ENCODE data around the gene HOXC12. TPM values are rescaled to one million over a fixed set of nuclear protein-coding genes. Genes with fewer than 3 reads are reported as not detected.

The HOXC12 gene
- total RNA-seq, 1 donor from 2014 or later: not detected

- Mint-ChIP-seq H3K27me3 (ENCODE audit: low read depth, unreplicated experiment) (peaks cover 89% of the 10 kb centered on the region), H3K4me3 (ENCODE audit: unreplicated experiment) (no peak overlapping the region), H3K9me3 (ENCODE audit: unreplicated experiment) (peaks cover 14% of the 10 kb centered on the region), H3K36me3 (ENCODE audit: low read depth, unreplicated experiment) (no peaks in the 10 kb centered on the region), H3K4me1 (ENCODE audit: low read depth, unreplicated experiment) (no peaks in the 10 kb centered on the region), H3K27ac (ENCODE audit: unreplicated experiment) (no peak overlapping the region)
- Histone ChIP-seq H3K9ac (ENCODE audit: low read length) (no peak overlapping the region), H4K20me1 (ENCODE audit: insufficient read depth, low read length) (no peaks in the 10 kb centered on the region), H3K9me3 (ENCODE audit: insufficient read depth, low read depth, low read length) (no peaks in the 10 kb centered on the region), H3K36me3 (ENCODE audit: insufficient read depth, low read length) (no peaks in the 10 kb centered on the region), H3K79me2 (ENCODE audit: insufficient read depth, low read length) (no peaks in the 10 kb centered on the region), H3K27me3 (ENCODE audit: insufficient read depth, low read length) (peaks cover 88% of the 10 kb centered on the region), H2AFZ (ENCODE audit: low read depth, low read length) (no peak overlapping the region), H3K27ac (ENCODE audit: low read depth, low read length) (no peak overlapping the region), H3K4me1 (ENCODE audit: insufficient read depth, low read length) (no peaks in the 10 kb centered on the region), H3K4me2 (ENCODE audit: low read length) (no peak overlapping the region), H3K4me3 (ENCODE audit: insufficient read depth, low read depth, low read length) (no peak overlapping the region)
- TF ChIP-seq EZH2 (IDR thresholded peaks at IDR 0.05; ENCODE audit: insufficient read depth, low read length) (no peak), CTCF (IDR thresholded peaks at IDR 0.05; ENCODE audit: insufficient read depth, low read depth, low read length) (no peak)
- FAIRE-seq (no peak), DNase-seq (ENCODE audit: low read depth) (no peak)
Observed at GRCh38 chr12:53941187-53941586, 13.5 kb upstream of the HOXC12 start.

GRCh38 chr12:53941750-53942149, 13.0 kb upstream of the HOXC12 start:
- Histone ChIP-seq H3K36me3 (ENCODE audit: insufficient read depth, low read length) (no peaks in the 10 kb centered on the region), H3K9ac (ENCODE audit: low read length) (no peak overlapping the region), H2AFZ (ENCODE audit: low read depth, low read length) (no peak overlapping the region), H3K27me3 (ENCODE audit: insufficient read depth, low read length) (peaks cover 88% of the 10 kb centered on the region), H3K79me2 (ENCODE audit: insufficient read depth, low read length) (no peaks in the 10 kb centered on the region), H3K4me2 (ENCODE audit: low read length) (no peak overlapping the region), H4K20me1 (ENCODE audit: insufficient read depth, low read length) (no peaks in the 10 kb centered on the region), H3K27ac (ENCODE audit: low read depth, low read length) (no peak overlapping the region), H3K4me1 (ENCODE audit: insufficient read depth, low read length) (no peaks in the 10 kb centered on the region), H3K4me3 (ENCODE audit: insufficient read depth, low read depth, low read length) (no peak overlapping the region), H3K9me3 (ENCODE audit: insufficient read depth, low read depth, low read length) (no peaks in the 10 kb centered on the region)
- Mint-ChIP-seq H3K4me3 (ENCODE audit: unreplicated experiment) (no peak overlapping the region), H3K27ac (ENCODE audit: unreplicated experiment) (no peak overlapping the region), H3K36me3 (ENCODE audit: low read depth, unreplicated experiment) (no peaks in the 10 kb centered on the region), H3K9me3 (ENCODE audit: unreplicated experiment) (peaks cover 14% of the 10 kb centered on the region), H3K27me3 (ENCODE audit: low read depth, unreplicated experiment) (peaks cover 89% of the 10 kb centered on the region), H3K4me1 (ENCODE audit: low read depth, unreplicated experiment) (no peaks in the 10 kb centered on the region)
- DNase-seq (ENCODE audit: low read depth): no peak
- no peak for FAIRE-seq
- TF ChIP-seq EZH2 (IDR thresholded peaks at IDR 0.05; ENCODE audit: insufficient read depth, low read length) (no peak), CTCF (IDR thresholded peaks at IDR 0.05; ENCODE audit: insufficient read depth, low read depth, low read length) (no peak)

- no peaks in the 10 kb centered on the region for H3K36me3 ChIP-seq (ENCODE audit: insufficient read depth, low read length)
- H3K79me2 ChIP-seq (ENCODE audit: insufficient read depth, low read length): no peaks in the 10 kb centered on the region
- peaks cover 86% of the 10 kb centered on the region for H3K27me3 ChIP-seq (ENCODE audit: insufficient read depth, low read length)
- no peaks in the 10 kb centered on the region for H3K4me1 Mint-ChIP-seq (ENCODE audit: low read depth, unreplicated experiment)
- no peak overlapping the region for H3K27ac ChIP-seq (ENCODE audit: low read depth, low read length)
- H3K4me3 Mint-ChIP-seq (ENCODE audit: unreplicated experiment): no peak overlapping the region
- TF ChIP-seq EZH2 (IDR thresholded peaks at IDR 0.05; ENCODE audit: insufficient read depth, low read length) (no peak), CTCF (IDR thresholded peaks at IDR 0.05; ENCODE audit: insufficient read depth, low read depth, low read length) (no peak)
- no peak overlapping the region for H3K27ac Mint-ChIP-seq (ENCODE audit: unreplicated experiment)
- FAIRE-seq (no peak), DNase-seq (ENCODE audit: low read depth) (no peak)
- peaks cover 8% of the 10 kb centered on the region for H3K9me3 Mint-ChIP-seq (ENCODE audit: unreplicated experiment)
- no peaks in the 10 kb centered on the region for H3K4me1 ChIP-seq (ENCODE audit: insufficient read depth, low read length)
- H3K9me3 ChIP-seq (ENCODE audit: insufficient read depth, low read depth, low read length): no peaks in the 10 kb centered on the region
- H2AFZ ChIP-seq (ENCODE audit: low read depth, low read length): no peak overlapping the region
- H3K27me3 Mint-ChIP-seq (ENCODE audit: low read depth, unreplicated experiment): peaks cover 90% of the 10 kb centered on the region
- no peak overlapping the region for H3K4me3 ChIP-seq (ENCODE audit: insufficient read depth, low read depth, low read length)
- H3K36me3 Mint-ChIP-seq (ENCODE audit: low read depth, unreplicated experiment): no peaks in the 10 kb centered on the region
- H4K20me1 ChIP-seq (ENCODE audit: insufficient read depth, low read length): no peaks in the 10 kb centered on the region
- no peak overlapping the region for H3K9ac ChIP-seq (ENCODE audit: low read length)
- no peak overlapping the region for H3K4me2 ChIP-seq (ENCODE audit: low read length)
Observed at GRCh38 chr12:53942467-53942997, 12.2 kb upstream of the HOXC12 start.

Data from astrocyte (in vitro differentiated cells and primary cell).